Small intestine (tissue), 7 donors: ENCODE data around the gene B3GNT4. TPM values are rescaled to one million over a fixed set of nuclear protein-coding genes. Genes with fewer than 3 reads are reported as not detected.

Source experiments
- DNase-seq, 2 donors: peaks; one replicate each; pipeline versions ENCODE4 v3.0.0 to v3.0.0-alpha.2; 2013
- FAIRE-seq: peaks from 2 replicates; lab custom pipeline; 2012; peaks lifted over from hg19 to GRCh38; lab: Jason Lieb, UNC
- H3K27ac ChIP-seq, 3 donors: one replicate each; pipeline ENCODE4 v1.5.1; 2013; ENCODE audit warnings: low read length in 2 of 3, mild to moderate bottlenecking in 2 of 3, control low read depth in 1 of 3, inconsistent platforms in 1 of 3, low read depth in 1 of 3, moderate library complexity in 1 of 3
- H3K27me3 ChIP-seq, 3 donors: one replicate each; pipeline ENCODE4 v1.6.1; 2013; ENCODE audit warnings: low read length in 3 of 3, inconsistent platforms in 1 of 3; ENCODE audit not compliant: control insufficient read depth in 3 of 3, insufficient read depth in 3 of 3
- H3K36me3 ChIP-seq, 3 donors: one replicate each; pipeline ENCODE4 v1.6.1; 2013; ENCODE audit warnings: low read length in 3 of 3, inconsistent platforms in 1 of 3, low read depth in 1 of 3, mild to moderate bottlenecking in 1 of 3, moderate library complexity in 1 of 3; ENCODE audit not compliant: control insufficient read depth in 3 of 3, insufficient read depth in 2 of 3
- H3K4me1 ChIP-seq, 3 donors: one replicate each; pipeline ENCODE4 v1.6.1; 2013; ENCODE audit warnings: low read length in 2 of 3, inconsistent platforms in 1 of 3, low read depth in 1 of 3, mild to moderate bottlenecking in 1 of 3, moderate library complexity in 1 of 3; ENCODE audit not compliant: control insufficient read depth in 3 of 3, insufficient read depth in 2 of 3
- H3K4me3 ChIP-seq, 3 donors: one replicate each; pipeline ENCODE4 v1.5.1; 2013; ENCODE audit warnings: low read length in 3 of 3, control low read depth in 1 of 3, inconsistent platforms in 1 of 3, low read depth in 1 of 3, mild to moderate bottlenecking in 1 of 3, moderate library complexity in 1 of 3
- H3K9me3 ChIP-seq, 2 donors: one replicate each; pipeline ENCODE4 v1.6.1; 2013; ENCODE audit warnings: low read depth in 1 of 2, low read length in 1 of 2; ENCODE audit not compliant: control insufficient read depth in 2 of 2, insufficient read depth in 1 of 2
- WGBS, 3 donors: extraction: QIAGEN DNeasy Blood & Tissue Kit; methylation state at CpG; one replicate each; pipeline ENCODE4 v1.1.7; 2013; 5-methylcytosine and 5-hydroxymethylcytosine counted together
- polyA plus RNA-seq, 4 donors: library from polyadenylated mRNA; stranded (reverse) in 3 of 4; unstranded in 1 of 4; fragments of 200-250 nt in 3 of 4; fragments of 120-200 nt in 1 of 4; gene quantifications; one replicate each; pipeline versions ENCODE4 v1.2.1 to v1.2.3, GENCODE V29; 2013
- donor health status: healthy with polysubstance abuse.
- donor health status: control.
- donor health status: control.
- donor health status: Bipolar disorder and iron deficiency.
- donor health status: healthy.

The B3GNT4 gene
- polyA plus RNA-seq, 4 donors, result 0.27 to 0.99 (median 0.57) TPM

DNA sequence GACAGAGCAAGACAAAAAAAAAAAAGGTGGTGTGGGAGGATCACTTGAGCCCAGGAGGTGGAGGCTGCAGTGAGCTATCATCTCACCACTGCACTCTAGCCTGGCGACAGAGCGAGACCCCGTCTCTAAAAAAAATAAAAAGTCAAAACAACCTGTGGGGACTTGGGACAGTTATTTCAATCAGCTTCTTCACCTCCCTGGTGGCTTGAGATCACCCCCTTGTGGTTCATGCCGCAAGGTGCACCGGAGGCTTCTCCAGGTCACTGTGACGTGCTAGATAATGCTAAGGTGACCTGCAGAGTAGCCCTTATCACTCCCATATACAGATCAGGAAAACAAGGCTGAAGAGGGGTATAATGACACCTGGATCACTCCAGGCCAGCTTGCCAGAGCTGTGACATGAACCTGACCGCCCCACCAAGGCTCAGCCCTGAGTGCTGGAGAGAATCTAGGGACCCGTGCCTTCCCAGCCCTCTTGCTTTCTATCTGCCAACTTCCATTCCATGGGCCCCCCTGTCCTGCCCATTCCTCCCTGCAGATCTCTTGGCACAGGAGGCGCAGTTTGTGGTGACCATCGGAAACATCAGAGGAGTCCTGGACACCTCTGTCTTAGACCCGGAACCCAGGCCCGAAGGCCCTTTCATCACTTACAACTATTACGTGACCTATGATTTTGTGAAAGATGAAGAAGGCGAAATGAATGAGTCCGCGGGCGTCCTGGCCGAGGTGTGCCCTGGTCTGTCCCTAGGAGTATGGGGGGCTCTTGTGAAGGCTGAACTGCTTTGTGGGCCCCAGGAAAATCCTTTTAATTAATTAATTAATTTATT, 12.5 kb upstream of the B3GNT4 start:
- H3K36me3 ChIP-seq, result no peaks in the 10 kb centered on the region
- DNase-seq, result peak; percentile 80 to 81
- peaks cover 0 to 5% of the 10 kb centered on the region in 2 donors for H3K9me3 ChIP-seq
- H3K4me1 ChIP-seq, result no peaks in the 10 kb centered on the region
- H3K4me3 ChIP-seq, result no peak overlapping the region
- no peak for FAIRE-seq
- H3K27ac ChIP-seq, result no peak overlapping the region
- 60 to 67% (median 62%) methylated on average over 18 of the region's 18 CpGs for WGBS, 3 donors
- H3K27me3 ChIP-seq, result no peaks in the 10 kb centered on the region

- Histone ChIP-seq H3K36me3 (no peaks in the 10 kb centered on the region), H3K4me3 (no peak overlapping the region), H3K9me3 (peaks cover 0 to 5% of the 10 kb centered on the region in 2 donors), H3K27me3 (no peaks in the 10 kb centered on the region), H3K4me1 (no peaks in the 10 kb centered on the region), H3K27ac (no peak overlapping the region)
- FAIRE-seq (no peak), DNase-seq (no peak)
- WGBS, 3 donors, result 76 to 89% (median 85%) methylated on average over 11 of the region's 11 CpGs
These were observed 11.1 kb upstream of the B3GNT4 start for GRCh38 chr12:122192441-122192840.

- DNase-seq (no peak), FAIRE-seq (no peak)
- Histone ChIP-seq H3K4me1 (no peaks in the 10 kb centered on the region), H3K9me3 (peaks cover 0 to 5% of the 10 kb centered on the region in 2 donors), H3K36me3 (no peaks in the 10 kb centered on the region), H3K27me3 (peaks cover 0 to 2% (median 0%) of the 10 kb centered on the region in 3 donors), H3K4me3 (no peak overlapping the region), H3K27ac (no peak overlapping the region)
- WGBS, 3 donors, result 75 to 91% (median 77%) methylated on average over 1 of the region's 1 CpG
These were observed 8.7 kb upstream of the B3GNT4 start for GRCh38 chr12:122194804-122195203.

DNA sequence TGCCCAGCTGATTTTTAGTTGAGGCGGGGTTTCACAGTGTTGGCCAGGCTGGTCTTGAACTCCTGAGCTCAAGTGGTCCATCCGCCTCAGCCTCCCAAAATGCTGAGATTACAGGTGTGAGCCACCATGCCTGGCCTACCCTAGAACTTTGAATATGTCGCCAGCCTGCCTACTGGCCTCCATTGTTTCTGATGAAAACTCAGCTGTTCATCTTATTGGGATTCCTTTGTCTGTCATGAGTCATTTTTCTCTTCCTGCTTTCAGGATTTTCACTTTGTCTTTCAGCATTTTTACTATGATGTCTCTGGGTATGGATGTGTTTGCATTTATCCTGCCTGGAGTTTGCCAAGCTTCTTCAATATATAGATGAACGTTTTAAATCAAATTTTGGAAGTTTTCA, 8.1 kb upstream of the B3GNT4 start:
- FAIRE-seq (no peak), DNase-seq (no peak)
- Histone ChIP-seq H3K27ac (no peak overlapping the region), H3K4me1 (peaks cover 0 to 5% (median 0%) of the 10 kb centered on the region in 3 donors), H3K27me3 (peaks cover 0 to 4% (median 0%) of the 10 kb centered on the region in 3 donors), H3K4me3 (no peak overlapping the region), H3K9me3 (peaks cover 0 to 5% of the 10 kb centered on the region in 2 donors), H3K36me3 (no peaks in the 10 kb centered on the region)
- 89 to 93% (median 90%) methylated on average over 4 of the region's 4 CpGs for WGBS, 3 donors

DNA sequence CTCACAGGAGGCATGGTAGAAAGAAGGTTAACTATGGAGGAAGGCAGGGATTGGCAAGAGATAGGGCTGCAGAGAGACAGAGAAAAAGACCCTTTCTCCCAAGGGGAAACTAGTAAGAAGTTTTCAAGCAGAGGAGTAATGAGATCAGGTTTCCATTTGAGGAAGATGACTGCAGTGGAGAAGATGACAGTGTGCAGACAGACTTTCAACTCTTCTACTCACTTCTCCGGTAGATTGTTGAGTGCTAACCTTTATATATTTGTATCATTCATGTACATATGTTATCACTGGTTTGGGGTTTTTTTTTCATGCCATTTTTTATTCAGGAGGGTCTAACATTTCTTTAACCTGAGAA, 5.9 kb upstream of the B3GNT4 start:
- WGBS, 3 donors, result 67 to 70% (median 68%) methylated on average over 1 of the region's 1 CpG
- Histone ChIP-seq H3K4me3 (no peak overlapping the region), H3K27me3 (peaks cover 0 to 4% (median 3%) of the 10 kb centered on the region in 3 donors), H3K9me3 (peaks cover 0 to 5% of the 10 kb centered on the region in 2 donors), H3K36me3 (no peaks in the 10 kb centered on the region), H3K4me1 (peaks cover 0 to 16% (median 0%) of the 10 kb centered on the region in 3 donors), H3K27ac (no peak overlapping the region)
- no peak for FAIRE-seq
- no peak for DNase-seq

DNA sequence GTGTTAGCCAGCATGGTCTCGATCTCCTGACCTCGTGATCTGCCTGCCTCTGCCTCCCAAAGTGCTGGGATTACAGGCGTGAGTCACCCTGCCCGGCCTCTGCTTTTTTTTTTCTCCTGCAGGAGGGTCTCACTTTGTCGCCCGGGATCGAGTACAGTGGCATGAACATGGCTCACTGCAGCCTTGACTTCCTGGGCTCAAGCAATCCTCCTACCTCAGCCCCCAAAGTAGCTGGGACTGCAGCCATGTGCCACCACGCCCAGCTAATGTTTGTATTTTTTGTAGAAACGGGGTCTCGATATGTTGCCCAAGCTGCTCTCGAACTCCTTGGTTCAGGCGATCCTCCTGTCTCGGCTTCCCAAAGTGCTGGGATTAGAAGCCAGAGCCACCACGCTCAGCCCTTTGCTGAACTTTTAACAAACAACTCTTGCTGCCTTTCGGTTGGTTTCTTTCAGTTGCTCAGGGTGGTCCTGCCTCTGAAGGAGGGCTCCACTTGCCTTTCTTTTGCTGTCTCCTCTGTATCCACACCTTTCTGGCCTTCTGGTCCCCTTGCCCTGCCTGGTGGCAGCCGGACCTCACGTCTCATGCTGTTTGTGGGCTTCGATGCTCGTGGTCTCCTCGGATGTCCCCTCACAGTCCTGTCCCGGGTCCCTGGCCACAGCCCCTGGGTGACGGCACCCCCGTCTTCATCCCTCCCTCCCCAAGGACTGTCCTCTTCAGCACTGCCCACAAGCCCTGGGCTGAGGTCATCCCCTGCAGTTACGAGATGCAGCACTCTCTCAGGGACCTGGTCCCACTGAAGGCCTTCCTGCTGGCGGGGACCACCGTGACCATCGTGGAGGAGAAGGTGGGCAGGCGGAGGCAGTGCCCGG, 3.8 kb upstream of the B3GNT4 start:
- Histone ChIP-seq H3K9me3 (peaks cover 0 to 5% of the 10 kb centered on the region in 2 donors), H3K4me1 (peaks cover 0 to 22% (median 2%) of the 10 kb centered on the region in 3 donors), H3K4me3 (no peak overlapping the region), H3K27me3 (peaks cover 6 to 20% (median 7%) of the 10 kb centered on the region in 3 donors), H3K36me3 (no peaks in the 10 kb centered on the region), H3K27ac (no peak overlapping the region)
- DNase-seq, result no peak
- 89 to 92% (median 91%) methylated on average over 28 to 29 of the region's 29 CpGs for WGBS, 3 donors
- FAIRE-seq, result no peak

DNA sequence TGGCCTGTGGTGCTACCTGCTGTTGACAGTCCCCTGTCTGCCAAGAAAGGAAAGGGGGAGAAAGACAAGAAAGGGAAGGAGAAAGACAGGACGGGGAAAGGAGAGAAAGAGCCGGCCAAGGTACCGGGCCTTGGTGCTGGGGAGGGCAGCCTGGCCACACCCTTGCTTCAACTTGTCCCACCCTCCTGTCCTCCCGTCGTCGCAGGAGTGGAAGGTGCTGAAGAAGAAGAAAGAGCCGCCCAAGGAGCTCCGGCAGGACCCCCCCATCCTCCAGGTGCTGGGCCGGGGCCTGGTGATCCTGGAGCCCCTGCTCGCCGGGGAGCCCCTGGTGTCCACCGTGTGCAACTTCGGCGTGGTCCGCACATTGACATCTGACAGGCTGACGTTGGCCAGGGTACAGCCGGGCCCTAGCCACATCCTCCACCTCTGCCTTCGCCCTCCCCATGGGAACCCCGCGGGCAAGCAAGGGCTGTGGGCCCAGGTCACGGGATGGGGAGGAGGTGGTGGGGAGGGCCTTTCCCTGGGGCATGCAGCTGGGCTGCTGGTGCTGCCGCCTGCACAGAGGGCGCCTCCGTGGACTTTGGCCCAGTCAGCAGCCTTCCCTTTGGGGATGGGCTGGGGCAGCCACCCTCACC, 2.9 kb upstream of the B3GNT4 start:
- H3K4me3 ChIP-seq, result no peak overlapping the region
- no peak for FAIRE-seq
- peak; percentile 32 to 79 for DNase-seq
- peaks cover 0 to 4% (median 0%) of the 10 kb centered on the region in 3 donors for H3K36me3 ChIP-seq
- peaks cover 0 to 22% (median 2%) of the 10 kb centered on the region in 3 donors for H3K4me1 ChIP-seq
- H3K27me3 ChIP-seq, result peaks cover 6 to 29% (median 7%) of the 10 kb centered on the region in 3 donors
- 14 to 52% (median 44%) methylated on average over 20 to 24 of the region's 24 CpGs for WGBS, 3 donors
- no peaks in the 10 kb centered on the region for H3K9me3 ChIP-seq
- H3K27ac ChIP-seq, result no peak overlapping the region

- no peak for DNase-seq
- H3K27ac ChIP-seq, result no peak overlapping the region
- FAIRE-seq, result no peak
- peaks cover 0 to 10% (median 0%) of the 10 kb centered on the region in 3 donors for H3K36me3 ChIP-seq
- 77 to 93% (median 91%) methylated on average over 5 of the region's 5 CpGs for WGBS, 3 donors
- H3K4me1 ChIP-seq, result peaks cover 0 to 22% (median 2%) of the 10 kb centered on the region in 3 donors
- no peaks in the 10 kb centered on the region for H3K9me3 ChIP-seq
- H3K27me3 ChIP-seq, result peaks cover 6 to 35% (median 7%) of the 10 kb centered on the region in 3 donors
- no peak overlapping the region for H3K4me3 ChIP-seq
These were observed 2.1 kb upstream of the B3GNT4 start for GRCh38 chr12:122201381-122201780.
